CD4-positive, alpha-beta T cell (primary cell): ENCODE data around the gene WDR74. TPM values are rescaled to one million over a fixed set of nuclear protein-coding genes. Genes with fewer than 3 reads are reported as not detected.
A peak's percentile ranks its signal among the peaks of the same experiment; 100 is the strongest.

Source experiments
- ATAC-seq: fragments of 200-7000 bp; cut with Tn5 transposase; one replicate; pipeline ENCODE4 v1.10.0; 2022; ENCODE audit warnings: mild to moderate bottlenecking; ENCODE audit not compliant: poor library complexity
- CTCF ChIA-PET: fragments of 350-600 bp; sonication (Branson Sonifier 250); formaldehyde crosslinking; loops from one replicate; lab custom pipeline; 2021; ENCODE audit warnings: antibody characterized with exemption, inconsistent platforms; lab: Charles Lee
- POLR2A ChIA-PET: fragments of 350-600 bp; sonication (Branson Sonifier 250); formaldehyde crosslinking; loops from one replicate; lab custom pipeline; 2021; ENCODE audit warnings: antibody characterized with exemption, inconsistent platforms; lab: Charles Lee
- DNase-seq, 14 experiments: peaks; one replicate each; pipeline ENCODE4 v3.0.0-alpha.2; 2013 to 2020; ENCODE audit warnings: mixed read lengths in 2 of 14
- H3K27ac ChIP-seq, 2 donors: one replicate each; pipeline versions ENCODE4 v1.5.1 to v1.7.0; 2013; ENCODE audit warnings: low read length in 2 of 2, low read depth in 1 of 2, mild to moderate bottlenecking in 1 of 2
- H3K27me3 ChIP-seq, 2 experiments: 1 replicate in 1 of 2; 2 replicates in 1 of 2; pipeline versions ENCODE4 v1.6.1 to v1.7.0; 2013; ENCODE audit warnings: low read length in 2 of 2, control low read depth in 1 of 2, mild to moderate bottlenecking in 1 of 2, moderate library complexity in 1 of 2; ENCODE audit not compliant: insufficient read depth in 2 of 2, control insufficient read depth in 1 of 2
- H3K36me3 ChIP-seq: one replicate; pipeline ENCODE4 v1.6.1; 2013; ENCODE audit warnings: low read length, control low read depth; ENCODE audit not compliant: insufficient read depth
- H3K4me1 ChIP-seq: one replicate; pipeline ENCODE4 v1.6.1; 2013; ENCODE audit warnings: low read length, control low read depth; ENCODE audit not compliant: insufficient read depth
- H3K4me3 ChIP-seq: one replicate; pipeline ENCODE4 v1.5.1; 2013; ENCODE audit warnings: mild to moderate bottlenecking, low read length, moderate library complexity
- H3K9me3 ChIP-seq, 2 experiments: 1 replicate in 1 of 2; 2 replicates in 1 of 2; pipeline versions ENCODE4 v1.6.1 to v1.7.0; 2013; ENCODE audit warnings: low read length in 2 of 2, mild to moderate bottlenecking in 2 of 2, control low read depth in 1 of 2, moderate library complexity in 1 of 2; ENCODE audit not compliant: control insufficient read depth in 1 of 2, insufficient read depth in 1 of 2
- H3K27ac Mint-ChIP-seq: one replicate; pipeline ENCODE4 v1.8.0; 2020; ENCODE audit warnings: mixed read lengths
- H3K27me3 Mint-ChIP-seq: one replicate; pipeline ENCODE4 v1.8.0; 2021; ENCODE audit warnings: mixed read lengths
- H3K36me3 Mint-ChIP-seq: one replicate; pipeline ENCODE4 v1.8.0; 2021; ENCODE audit warnings: low read depth, mixed read lengths
- H3K4me1 Mint-ChIP-seq: one replicate; pipeline ENCODE4 v1.8.0; 2021; ENCODE audit warnings: low read depth, mixed read lengths
- H3K4me3 Mint-ChIP-seq: one replicate; pipeline ENCODE4 v1.8.0; 2020; ENCODE audit warnings: mild to moderate bottlenecking, mixed read lengths
- H3K9me3 Mint-ChIP-seq: one replicate; pipeline ENCODE4 v1.8.0; 2020; ENCODE audit warnings: mixed read lengths
- CTCF ChIP-seq: fragments of 200-600 bp; IDR thresholded peaks from one replicate; pipeline ENCODE4 v1.8.0; 2022; ENCODE audit warnings: antibody characterized with exemption, mild to moderate bottlenecking
- intact Hi-C, 2 experiments: fragments of 100-400 bp; cut with DNase I in 1 of 2; cut with micrococcal nuclease in 1 of 2; formaldehyde crosslinking; loops; one replicate each; pipeline versions ENCODE4 v1.15.1 to v1.9.0; 2023 to 2025; cut with DNase I, micrococcal nuclease
- total RNA-seq, 174 experiments: library from RNA in 2 of 174; stranded (reverse) in 2 of 174; gene quantifications; one replicate each; pipeline ENCODE4 v1.2.3 and lab custom pipeline; 2021 to 2026

Gene WDR74
- total RNA-seq, 2 experiments from 2014 or later = 289 to 297 TPM

DNA sequence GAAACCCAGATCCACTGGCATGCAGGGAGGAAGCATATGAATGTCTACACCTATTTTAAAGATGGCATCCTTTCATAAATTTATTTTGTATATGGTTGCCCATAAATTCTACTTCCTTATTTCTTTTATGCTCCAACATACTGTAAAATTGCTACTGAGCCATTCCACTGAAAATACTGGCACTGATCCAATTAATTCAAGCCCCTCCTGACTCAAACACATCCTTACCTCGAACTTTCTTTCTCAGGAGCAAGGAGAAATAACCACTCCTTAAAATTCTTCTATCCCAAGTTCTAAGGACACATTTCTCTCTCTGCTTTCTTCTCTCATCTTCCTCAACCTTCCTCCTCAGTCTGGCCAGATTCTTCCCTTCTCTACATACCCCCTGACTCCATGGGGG lies 28.6 kb downstream of the WDR74 start:
- no peak overlapping the region for H3K4me3 Mint-ChIP-seq
- Histone ChIP-seq H3K4me1 (peaks cover 8% of the 10 kb centered on the region), H3K27me3 (no peaks in the 10 kb centered on the region), H3K4me3 (no peak overlapping the region), H3K27ac (no peak overlapping the region), H3K9me3 (no peaks in the 10 kb centered on the region), H3K36me3 (peaks cover 12% of the 10 kb centered on the region)
- intact Hi-C loops = no loop called here
- no peak overlapping the region for H3K27ac Mint-ChIP-seq
- ChIA-PET POLR2A (interaction anchor here (1.2 kb wide), 1 partner anchor 17 kb away, joined by 5 read pairs; no protein-coding TSS in a partner anchor), CTCF (no interaction called here)
- peaks cover 8% of the 10 kb centered on the region for H3K4me1 Mint-ChIP-seq
- ATAC-seq (no peak), DNase-seq (no peak)
- H3K36me3 Mint-ChIP-seq = no peaks in the 10 kb centered on the region
- no peaks in the 10 kb centered on the region for H3K27me3 Mint-ChIP-seq
- TF ChIP-seq CTCF = no peak
- no peaks in the 10 kb centered on the region for H3K9me3 Mint-ChIP-seq

DNA sequence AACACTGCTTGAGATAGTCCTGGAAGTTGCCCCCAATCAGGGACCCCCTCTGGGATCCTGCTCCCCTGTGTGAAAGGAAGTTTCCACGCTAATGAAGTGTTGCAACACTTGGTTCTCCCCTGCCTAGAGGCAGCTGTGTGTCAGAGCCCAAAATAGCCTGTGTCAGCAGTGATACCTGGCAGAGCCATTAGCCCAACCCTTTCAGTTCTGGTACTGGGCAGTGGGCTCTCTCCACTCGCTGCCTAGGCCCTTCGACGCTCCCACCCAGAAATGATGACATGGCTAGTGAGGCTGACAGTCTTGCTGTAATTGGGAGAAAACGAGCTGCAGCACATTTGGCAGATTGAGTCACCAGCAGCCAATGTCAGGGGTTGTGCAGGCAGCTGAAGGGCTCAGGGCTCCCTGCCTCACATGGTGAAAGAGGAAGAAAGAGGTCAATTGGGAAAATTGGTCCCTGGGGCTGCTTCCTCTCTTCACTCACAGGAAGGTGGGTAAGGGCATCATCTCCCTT lies 32.7 kb downstream of the WDR74 start:
- H3K4me3 Mint-ChIP-seq = peak overlapping the region; percentile 98
- POLR2A ChIA-PET = interaction anchor here (0.6 to 6.5 kb wide), 10 partner anchors 12 to 765 kb away, joined by 3 to 96 read pairs (median 8); partner anchors contain the start of genes STX5, TEX54, TMEM179B and TMEM223
- H3K27ac Mint-ChIP-seq = peak overlapping the region; percentile 97
- H3K9me3 Mint-ChIP-seq = no peaks in the 10 kb centered on the region
- no peaks in the 10 kb centered on the region for H3K27me3 Mint-ChIP-seq
- peaks cover 36% of the 10 kb centered on the region for H3K4me1 ChIP-seq
- peak overlapping the region in 1 of 2 donors; percentile 83 for H3K27ac ChIP-seq
- peaks cover 24% of the 10 kb centered on the region for H3K36me3 ChIP-seq
- H3K4me1 Mint-ChIP-seq = peaks cover 38% of the 10 kb centered on the region
- H3K36me3 Mint-ChIP-seq = peaks cover 41% of the 10 kb centered on the region
- H3K27me3 ChIP-seq = no peaks in the 10 kb centered on the region
- no peak overlapping the region for H3K4me3 ChIP-seq
- TF ChIP-seq CTCF = no peak
- intact Hi-C loops = no loop called here
- peak in 2 of 14 experiments; percentile 63 to 73 for DNase-seq
- ATAC-seq = no peak
- CTCF ChIA-PET = interaction anchor here (0.6 to 3.9 kb wide), 5 partner anchors 20 to 382 kb away, joined by 3 to 32 read pairs (median 5); partner anchors contain the start of genes SLC3A2 and TMEM179B
- no peaks in the 10 kb centered on the region for H3K9me3 ChIP-seq

GRCh38 chr11:62805961-62806441 lies 33.4 kb downstream of the WDR74 start:
- H3K36me3 Mint-ChIP-seq = peaks cover 47% of the 10 kb centered on the region
- TF ChIP-seq CTCF = no peak
- Histone ChIP-seq H3K27ac (peak overlapping the region; percentile 60 to 83), H3K36me3 (peaks cover 30% of the 10 kb centered on the region), H3K9me3 (no peaks in the 10 kb centered on the region), H3K27me3 (no peaks in the 10 kb centered on the region), H3K4me1 (peaks cover 36% of the 10 kb centered on the region), H3K4me3 (peak overlapping the region; percentile 70)
- peak overlapping the region; percentile 97 for H3K27ac Mint-ChIP-seq
- H3K9me3 Mint-ChIP-seq = no peaks in the 10 kb centered on the region
- peak overlapping the region; percentile 98 for H3K4me3 Mint-ChIP-seq
- H3K4me1 Mint-ChIP-seq = peaks cover 41% of the 10 kb centered on the region
- DNase-seq (peak in 6 of 14 experiments; percentile 7 to 66 (median 22)), ATAC-seq (peak; percentile 19)
- no peaks in the 10 kb centered on the region for H3K27me3 Mint-ChIP-seq
- CTCF ChIA-PET = interaction anchor here (0.6 to 3.9 kb wide), 7 partner anchors 15 to 381 kb away, joined by 3 to 32 read pairs (median 5); partner anchors contain the start of genes SLC3A2 and TMEM179B
- POLR2A ChIA-PET = interaction anchor here (0.6 to 6.5 kb wide), 22 partner anchors 10 to 838 kb away, joined by 3 to 96 read pairs (median 4); partner anchors contain the start of genes C11orf98, CSKMT, HNRNPUL2 and POLR2G
- intact Hi-C loops = loop anchor here (1.0 to 2.0 kb wide), 5 partner anchors 14 to 77 kb away; partner anchors contain the start of genes WDR74 (in 2 of the 2), STX5 (in 1 of the 2), TEX54 (in 1 of the 2) and TMEM179B (in 1 of the 2)
